HG02870 (cell line): Measurements from ENCODE around the gene ACP4.

ENCODE experiments used
- ATAC-seq: cut with Tn5 transposase; IDR thresholded peaks from one replicate; pipeline ENCODE4 v1.9.1; 2021; ENCODE audit warnings: mild to moderate bottlenecking, moderate library complexity; ENCODE audit not compliant: unreplicated experiment

ACP4 gene

DNA sequence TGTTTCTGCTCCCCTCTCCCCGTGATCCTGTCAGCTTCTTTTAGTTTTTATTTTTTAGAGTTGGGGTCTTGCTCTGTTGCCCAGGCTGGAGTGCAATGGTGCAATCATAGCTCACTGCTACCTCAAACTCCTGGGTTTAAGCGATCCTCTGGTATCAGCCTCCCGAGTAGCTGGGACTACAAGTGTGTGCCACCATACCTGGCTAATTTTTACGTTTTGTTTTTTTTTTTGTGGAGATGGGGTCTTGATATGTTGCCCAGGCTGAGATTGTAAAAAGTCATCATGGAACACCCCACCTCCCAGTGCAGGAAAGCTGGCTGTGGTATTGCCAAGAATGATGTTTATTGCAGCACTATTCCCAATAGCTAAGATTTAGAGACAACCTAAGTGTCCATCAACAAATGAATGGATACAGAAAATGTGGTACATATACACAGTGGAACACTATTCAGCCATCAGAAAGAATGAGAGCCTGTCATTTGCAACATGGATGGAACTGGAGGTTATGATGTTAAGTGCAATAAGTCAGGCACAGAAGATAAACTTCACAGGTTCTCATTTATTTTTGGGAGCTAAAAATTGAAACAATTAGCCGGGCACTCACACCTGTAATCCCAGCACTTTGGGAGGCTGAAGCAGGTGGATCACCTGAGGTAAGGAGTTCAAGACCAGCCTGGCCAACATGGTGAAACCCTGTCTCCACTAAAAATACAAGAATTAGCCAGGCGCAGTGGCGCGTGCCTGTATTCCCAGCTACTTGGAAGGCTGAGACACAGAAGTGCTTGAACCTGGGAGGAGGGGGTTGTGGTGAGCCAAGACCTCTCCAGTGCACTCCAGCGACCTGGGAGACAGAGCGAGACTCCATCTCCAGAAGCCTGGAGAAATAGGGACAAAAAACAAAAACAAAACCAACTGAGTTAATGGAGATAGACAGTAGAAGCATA is 49.8 kb downstream of the ACP4 start:
- ATAC-seq = no peak

DNA sequence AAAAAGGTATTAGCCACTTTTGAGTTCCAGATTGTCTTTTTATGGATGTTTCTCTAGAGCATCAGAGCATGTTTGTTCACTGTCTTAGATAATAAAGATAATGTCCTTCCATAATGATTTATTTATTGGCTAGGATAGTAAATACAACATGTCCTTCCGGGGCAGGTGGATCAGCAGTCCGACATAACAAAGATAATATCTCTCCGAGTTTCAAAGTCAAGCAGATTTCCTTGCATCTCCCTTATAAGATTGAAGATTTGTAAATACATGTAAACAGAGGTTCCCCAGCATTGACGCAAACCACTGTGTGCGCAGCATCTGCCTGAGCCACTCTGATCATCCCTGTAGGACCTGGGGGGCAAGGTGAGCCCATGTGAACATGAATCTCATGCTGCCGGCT is 51.9 kb downstream of the ACP4 start:
- no peak for ATAC-seq

DNA sequence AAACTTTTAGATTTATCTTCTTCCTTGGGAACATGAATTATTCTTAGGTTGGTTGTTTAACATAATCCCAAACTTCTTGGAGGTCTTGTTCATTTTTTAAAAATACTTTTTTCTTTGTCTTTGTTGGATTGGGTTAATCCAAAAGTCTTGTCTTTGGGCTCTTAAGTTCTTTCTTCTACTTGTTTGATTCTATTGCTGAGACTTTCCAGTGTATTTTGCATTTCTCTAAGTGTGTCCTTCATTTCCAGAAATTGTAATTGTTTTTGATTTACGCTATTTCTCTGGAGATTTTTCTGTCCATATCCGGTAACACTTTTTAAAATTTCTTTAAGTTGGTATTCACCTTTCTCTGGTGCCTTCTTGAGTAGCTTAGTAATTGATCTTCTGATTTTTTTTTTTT is 53.0 kb downstream of the ACP4 start:
- ATAC-seq = no peak

DNA sequence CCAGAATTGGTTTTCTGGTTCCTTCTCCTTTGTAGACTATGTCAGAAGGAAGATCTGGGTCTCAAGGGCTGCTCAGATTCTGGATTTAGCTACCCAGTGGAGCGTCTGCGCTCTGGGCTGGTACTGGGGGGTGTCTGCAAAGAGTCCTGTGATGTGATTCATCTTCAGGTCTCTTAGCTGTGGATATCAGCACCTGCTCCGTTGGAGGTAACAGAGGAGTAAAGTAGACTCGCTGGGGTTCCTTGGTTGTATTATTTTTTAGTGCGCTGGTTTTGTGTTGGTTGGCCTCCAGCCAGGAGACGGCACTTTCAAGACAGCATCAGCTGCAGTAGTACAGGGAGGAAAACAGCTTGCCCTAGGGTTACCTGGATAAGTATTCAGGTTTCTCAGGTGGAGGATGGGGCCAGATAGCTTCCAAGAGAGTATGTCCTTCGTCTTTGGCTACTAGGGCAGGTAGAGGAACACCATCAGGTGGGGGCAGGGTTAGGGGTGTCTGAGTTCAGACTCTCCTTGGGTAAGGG is 53.5 kb downstream of the ACP4 start:
- no peak for ATAC-seq

DNA sequence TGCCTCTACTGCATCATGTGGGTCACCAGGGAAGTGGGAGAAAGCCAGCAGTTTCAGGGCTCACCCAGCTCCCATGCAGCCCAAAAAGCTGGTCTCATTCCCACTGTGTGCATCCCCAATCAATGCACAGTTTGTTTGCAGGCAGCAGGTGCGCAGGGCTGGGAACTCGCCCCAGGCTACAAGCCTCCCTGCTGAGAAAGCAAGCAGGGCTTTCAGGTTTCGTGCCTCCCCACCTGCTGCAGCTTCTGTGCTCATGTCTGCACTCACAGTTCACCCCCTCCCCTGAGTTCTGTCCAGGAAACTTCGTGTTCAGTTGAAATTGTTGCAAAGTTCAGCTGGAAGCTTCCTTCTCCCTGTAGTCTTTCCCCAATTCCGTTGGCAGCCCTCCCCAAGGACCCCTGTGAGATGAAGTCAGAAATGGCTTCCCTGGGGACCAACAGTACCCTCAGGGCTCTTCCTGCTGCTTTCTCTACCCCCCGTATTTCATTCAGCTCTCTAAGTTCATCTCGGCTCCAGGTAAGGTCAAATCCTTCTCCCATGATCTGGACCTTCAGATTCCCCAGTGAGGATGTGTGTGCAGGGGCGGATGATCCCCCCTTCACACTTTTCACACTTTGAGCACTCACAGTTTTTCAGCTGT is 54.2 kb downstream of the ACP4 start:
- no peak for ATAC-seq
